Measurements from ENCODE around the gene STK39.

- no peak for TF ChIP-seq CTCF (IDR thresholded peaks at IDR 0.05)
- no peak for TF ChIP-seq POLR2A (IDR thresholded peaks at IDR 0.05)
Measured at GRCh38 chr2:168056242-168056787, 191.1 kb downstream of the STK39 start.

All from right lobe of liver (tissue), 4 donors.